Measurements from ENCODE around the gene UNC93B1. TPM values are rescaled to one million over a fixed set of nuclear protein-coding genes. Genes with fewer than 3 reads are reported as not detected.

UNC93B1 gene, protein sequence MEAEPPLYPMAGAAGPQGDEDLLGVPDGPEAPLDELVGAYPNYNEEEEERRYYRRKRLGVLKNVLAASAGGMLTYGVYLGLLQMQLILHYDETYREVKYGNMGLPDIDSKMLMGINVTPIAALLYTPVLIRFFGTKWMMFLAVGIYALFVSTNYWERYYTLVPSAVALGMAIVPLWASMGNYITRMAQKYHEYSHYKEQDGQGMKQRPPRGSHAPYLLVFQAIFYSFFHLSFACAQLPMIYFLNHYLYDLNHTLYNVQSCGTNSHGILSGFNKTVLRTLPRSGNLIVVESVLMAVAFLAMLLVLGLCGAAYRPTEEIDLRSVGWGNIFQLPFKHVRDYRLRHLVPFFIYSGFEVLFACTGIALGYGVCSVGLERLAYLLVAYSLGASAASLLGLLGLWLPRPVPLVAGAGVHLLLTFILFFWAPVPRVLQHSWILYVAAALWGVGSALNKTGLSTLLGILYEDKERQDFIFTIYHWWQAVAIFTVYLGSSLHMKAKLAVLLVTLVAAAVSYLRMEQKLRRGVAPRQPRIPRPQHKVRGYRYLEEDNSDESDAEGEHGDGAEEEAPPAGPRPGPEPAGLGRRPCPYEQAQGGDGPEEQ
- 15.5 and 25.2 TPM in 2 replicates for total RNA-seq

GRCh38 chr11:68003846-68004550, at the start of gene UNC93B1:
Gene UNC93B1, minus strand, starts transcription at chr11:68004097. Its CDS starts 54 bp downstream, at chr11:68004043.
- peak; percentile 75 to 85 for DNase-seq (ENCODE audit: low read depth in 2 of 2)

DNA sequence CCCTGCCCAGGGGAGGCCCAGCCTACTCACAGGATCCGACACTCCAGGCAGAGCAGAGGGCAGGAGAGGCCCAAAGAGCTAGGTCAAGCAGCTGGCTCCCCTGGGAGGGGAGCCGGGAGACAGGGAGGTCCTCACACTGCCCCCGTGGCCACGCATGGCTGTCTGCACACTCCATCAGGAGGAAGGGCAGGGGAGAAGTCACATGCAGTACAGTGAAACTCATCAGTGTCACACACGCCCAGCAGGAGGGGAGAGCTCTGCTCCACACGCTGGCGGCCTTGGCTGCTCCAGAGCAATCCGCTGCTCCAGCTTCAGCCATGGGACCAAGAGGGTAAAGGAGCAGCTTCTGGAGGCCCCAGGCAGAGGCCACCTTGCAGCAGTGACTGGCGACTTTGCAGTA, 49.2 kb upstream of the UNC93B1 start:
- no peak for DNase-seq (ENCODE audit: low read depth in 2 of 2)

- DNase-seq (ENCODE audit: low read depth in 2 of 2), result no peak
Measured at GRCh38 chr11:68052137-68052873, 48.4 kb upstream of the UNC93B1 start.

GRCh38 chr11:68051191-68052136, 47.6 kb upstream of the UNC93B1 start:
- DNase-seq (ENCODE audit: low read depth in 2 of 2), result no peak

- no peak for DNase-seq (ENCODE audit: low read depth in 2 of 2)
Measured at GRCh38 chr11:68050371-68050841, 46.5 kb upstream of the UNC93B1 start.

- peak in 1 of 2 donors; percentile 19 for DNase-seq (ENCODE audit: low read depth in 2 of 2)
Measured at GRCh38 chr11:68049509-68050370, 45.8 kb upstream of the UNC93B1 start.

DNA sequence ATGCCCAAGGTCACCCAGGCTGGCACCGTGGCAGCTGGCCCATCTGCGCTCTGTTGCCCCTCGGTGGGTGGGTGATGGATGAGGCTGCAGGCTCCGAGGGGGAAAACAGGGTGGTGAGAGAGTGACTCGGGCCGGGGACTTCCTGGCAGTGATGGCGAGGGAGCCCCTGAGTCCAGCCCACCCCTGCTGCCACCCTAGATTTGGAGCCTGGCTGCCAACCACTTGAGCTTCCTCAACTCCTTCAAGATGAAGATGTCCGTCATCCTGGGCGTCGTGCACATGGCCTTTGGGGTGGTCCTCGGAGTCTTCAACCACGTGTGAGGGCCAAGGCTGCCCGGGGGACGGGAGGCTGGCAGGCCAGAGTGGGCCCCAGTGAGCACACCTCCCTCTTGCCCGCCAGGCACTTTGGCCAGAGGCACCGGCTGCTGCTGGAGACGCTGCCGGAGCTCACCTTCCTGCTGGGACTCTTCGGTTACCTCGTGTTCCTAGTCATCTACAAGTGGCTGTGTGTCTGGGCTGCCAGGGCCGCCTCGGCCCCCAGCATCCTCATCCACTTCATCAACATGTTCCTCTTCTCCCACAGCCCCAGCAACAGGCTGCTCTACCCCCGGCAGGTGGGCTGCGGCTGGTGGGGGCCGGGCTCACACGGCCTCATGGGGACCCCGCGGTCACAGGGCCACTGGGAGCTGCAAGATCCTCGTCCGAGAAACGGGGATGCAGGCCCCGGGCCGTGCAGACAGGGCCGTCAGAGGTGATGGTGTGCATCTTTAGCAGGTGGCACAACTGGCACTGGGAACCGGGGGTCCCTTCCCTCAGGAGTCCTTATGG, 45.0 kb upstream of the UNC93B1 start:
- DNase-seq (ENCODE audit: low read depth in 2 of 2), result no peak

GRCh38 chr11:68047437-68048290, 43.8 kb upstream of the UNC93B1 start:
- DNase-seq (ENCODE audit: low read depth in 2 of 2), result no peak

GRCh38 chr11:68044898-68045351, 41.0 kb upstream of the UNC93B1 start:
- DNase-seq (ENCODE audit: low read depth in 2 of 2), result no peak

- no peak for DNase-seq (ENCODE audit: low read depth in 2 of 2)
Measured at GRCh38 chr11:68044145-68044813, 40.4 kb upstream of the UNC93B1 start.

DNA sequence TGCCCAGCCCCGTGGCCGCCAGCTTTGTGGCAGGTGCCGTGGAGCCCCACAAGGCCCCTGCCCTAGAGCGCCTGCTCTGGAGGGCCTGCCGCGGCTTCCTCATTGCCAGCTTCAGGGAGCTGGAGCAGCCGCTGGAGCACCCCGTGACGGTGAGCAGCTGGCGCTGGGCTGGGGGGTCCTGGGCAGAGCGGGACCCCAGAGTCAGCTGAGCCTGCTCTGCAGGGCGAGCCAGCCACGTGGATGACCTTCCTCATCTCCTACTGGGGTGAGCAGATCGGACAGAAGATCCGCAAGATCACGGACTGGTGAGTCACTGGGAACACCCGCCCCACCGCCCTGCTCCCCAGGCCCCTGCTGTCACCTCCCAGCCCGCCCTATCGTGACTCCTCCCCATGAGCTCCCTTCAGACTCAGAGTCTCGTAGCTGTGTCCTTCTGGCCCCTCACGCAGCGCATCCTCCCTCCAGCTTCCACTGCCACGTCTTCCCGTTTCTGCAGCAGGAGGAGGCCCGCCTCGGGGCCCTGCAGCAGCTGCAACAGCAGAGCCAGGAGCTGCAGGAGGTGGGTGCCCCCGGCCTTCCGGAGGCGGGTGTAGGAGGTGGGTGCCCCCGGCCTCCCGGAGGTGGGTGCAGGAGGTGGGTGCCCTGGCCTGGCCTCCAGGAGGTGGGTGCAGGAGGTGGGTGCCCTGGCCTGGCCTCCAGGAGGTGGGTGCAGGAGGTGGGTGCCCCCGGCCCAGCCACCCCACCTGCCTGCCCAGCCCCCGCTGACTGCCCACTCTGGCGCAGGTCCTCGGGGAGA, 39.6 kb upstream of the UNC93B1 start:
- no peak for DNase-seq (ENCODE audit: low read depth in 2 of 2)

DNA sequence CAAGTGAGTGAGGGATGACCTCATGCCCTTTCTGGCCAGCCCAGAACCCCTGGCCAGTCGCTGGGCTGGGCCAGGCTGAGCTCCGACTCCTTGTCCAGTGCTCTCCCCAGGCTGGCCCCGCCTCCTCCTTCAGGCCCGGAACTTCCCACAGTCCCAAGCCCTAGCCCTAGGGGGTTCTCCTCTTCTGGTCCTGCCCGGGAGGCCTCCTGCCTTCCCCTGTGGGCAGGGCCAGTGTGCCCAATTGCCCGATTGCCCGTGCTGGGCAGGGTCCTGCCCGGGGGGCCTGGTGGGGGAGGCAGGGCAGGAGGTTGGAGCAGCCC, 39.1 kb upstream of the UNC93B1 start:
- no peak for DNase-seq (ENCODE audit: low read depth in 2 of 2)

- no peak for DNase-seq (ENCODE audit: low read depth in 2 of 2)
Measured at GRCh38 chr11:68042219-68043028, 38.5 kb upstream of the UNC93B1 start.

GRCh38 chr11:68041617-68042218, 37.8 kb upstream of the UNC93B1 start:
- DNase-seq (ENCODE audit: low read depth in 2 of 2), result no peak

All from dermis microvascular lymphatic vessel endothelial cell (primary cell).